ENCODE data around the gene SLC7A8.
"Not testable (repeated sequence)": the region's sequence is repeated elsewhere in the genome, so short reads cannot be mapped to it uniquely, and the experiment has no call there.

SLC7A8 gene

DNA sequence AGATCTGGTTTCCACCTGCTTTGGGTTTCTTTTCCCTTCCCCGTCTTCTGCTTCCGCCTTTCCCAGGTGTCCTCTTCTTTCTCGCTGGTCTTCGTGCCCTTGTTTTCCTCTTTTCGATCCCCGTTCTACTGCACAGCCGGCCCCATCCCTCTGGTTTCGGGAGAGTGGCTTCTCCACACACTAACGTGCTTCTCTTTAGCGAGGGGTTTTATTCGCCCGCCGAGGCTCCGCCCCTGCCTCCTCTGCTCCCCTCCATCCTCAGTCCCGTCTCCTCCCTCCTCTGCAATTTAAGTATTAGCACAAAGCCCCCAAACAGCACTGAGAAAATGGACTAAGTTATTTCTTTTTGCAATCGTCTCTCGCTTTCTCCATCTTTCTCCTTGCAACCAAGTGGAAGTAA lies at the start of gene SLC7A8:
Gene SLC7A8 (minus strand): TSS at position 182 of the 400 bp plus-strand sequence. CDS start 746 bp downstream, outside the sequence.
- DNase-seq = peak in 1 of 2 donors; percentile 11

DNA sequence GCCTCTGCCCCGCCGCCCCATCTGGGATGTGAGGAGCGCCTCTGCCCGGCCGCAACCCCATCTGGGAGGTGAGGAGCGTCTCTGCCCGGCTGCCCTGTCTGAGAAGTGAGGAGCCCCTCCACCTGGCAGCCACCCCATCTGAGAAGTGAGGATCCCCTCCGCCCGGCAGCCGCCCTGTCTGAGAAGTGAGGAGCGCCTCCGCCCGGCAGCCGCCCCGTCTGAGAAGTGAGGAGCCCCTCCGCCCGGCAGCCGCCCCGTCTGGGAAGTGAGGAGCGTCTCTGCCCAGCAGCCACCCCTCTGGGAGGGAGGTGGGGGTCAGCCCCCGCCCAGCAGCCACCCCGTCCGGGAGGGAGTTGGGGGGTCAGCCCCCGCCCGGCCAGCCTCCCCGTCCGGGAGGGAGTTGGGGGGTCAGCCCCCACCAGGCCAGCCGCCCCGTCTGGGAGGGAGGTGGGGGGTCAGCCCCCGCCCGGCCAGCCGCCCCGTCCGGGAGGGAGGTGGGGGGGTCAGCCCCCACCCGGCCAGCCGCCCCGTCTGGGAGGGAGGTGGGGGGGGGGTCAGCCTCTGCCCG lies 48.9 kb upstream of the SLC7A8 start:
- not testable (repeated sequence) for DNase-seq

GRCh38 chr14:23228812-23229211 lies 45.4 kb upstream of the SLC7A8 start:
- DNase-seq = no peak

- no peak for DNase-seq
These were observed 44.1 kb upstream of the SLC7A8 start for GRCh38 chr14:23227566-23227965.

DNA sequence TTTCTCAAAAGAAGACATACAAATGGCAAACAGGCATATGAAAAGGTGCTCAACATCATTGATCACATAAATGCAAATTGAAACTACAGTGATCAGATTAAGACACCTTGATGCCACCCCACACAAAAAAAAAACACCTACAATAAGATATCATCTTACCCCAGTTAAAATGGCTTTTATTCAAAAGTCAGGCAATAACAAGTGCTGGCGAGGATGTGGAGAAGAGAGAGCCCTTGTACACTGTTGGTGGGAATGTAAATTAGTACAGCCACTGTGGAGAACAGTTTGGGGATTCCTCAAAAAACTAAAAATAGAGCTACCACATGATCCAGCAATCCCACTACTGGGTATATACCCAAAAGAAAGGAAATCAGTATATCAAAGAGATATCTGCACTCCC lies 41.5 kb upstream of the SLC7A8 start:
- not testable (repeated sequence) for DNase-seq

GRCh38 chr14:23219075-23219474 lies 35.6 kb upstream of the SLC7A8 start:
- no peak for DNase-seq

DNA sequence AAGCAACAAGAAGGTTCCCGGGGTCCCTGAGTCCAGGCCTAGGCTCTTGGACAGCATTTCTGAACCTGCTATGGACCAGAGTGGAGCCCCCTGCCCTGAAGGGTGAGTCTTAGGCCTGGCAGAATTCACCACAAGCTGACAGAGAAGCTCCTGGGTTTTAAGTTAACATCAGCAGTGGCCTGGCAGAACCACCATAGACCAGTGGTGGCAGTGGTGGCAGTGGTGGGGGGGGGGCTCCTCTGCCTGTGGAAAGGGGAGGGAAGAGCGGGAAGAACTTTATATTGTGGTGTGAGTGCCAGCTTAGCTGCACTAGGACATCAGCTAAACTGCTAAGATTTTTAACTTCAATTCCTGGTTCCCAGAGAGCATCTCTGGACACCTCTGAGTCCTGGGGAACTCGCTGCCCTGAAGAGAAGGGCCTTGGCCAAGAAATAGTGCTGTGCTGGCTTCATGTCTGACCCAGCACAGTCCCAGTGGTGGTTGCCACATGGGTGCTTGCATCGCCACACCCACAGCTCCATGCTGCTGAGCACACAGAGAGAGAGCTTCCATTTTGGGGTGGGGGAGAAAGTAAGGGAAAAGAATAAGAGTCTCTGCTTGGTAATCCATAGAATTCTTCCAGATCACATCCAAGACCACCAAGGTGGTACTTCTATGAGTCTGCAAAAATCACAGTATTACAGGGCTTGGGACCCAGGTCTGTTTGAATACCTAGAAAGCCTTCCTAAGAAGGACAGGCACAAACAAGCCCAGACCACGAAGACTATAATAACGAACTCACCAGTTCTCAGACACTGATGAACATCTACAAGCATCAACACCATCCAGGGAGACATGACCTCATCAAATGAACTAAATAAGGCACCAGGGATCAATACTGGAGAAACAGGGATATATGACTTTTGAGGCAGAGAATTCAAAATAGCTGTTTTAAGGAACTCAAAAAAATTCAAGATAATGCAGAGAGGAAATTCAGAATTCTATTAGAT lies 33.9 kb upstream of the SLC7A8 start:
- no peak for DNase-seq

GRCh38 chr14:23215421-23215820 lies 32.0 kb upstream of the SLC7A8 start:
- DNase-seq = no peak

DNA sequence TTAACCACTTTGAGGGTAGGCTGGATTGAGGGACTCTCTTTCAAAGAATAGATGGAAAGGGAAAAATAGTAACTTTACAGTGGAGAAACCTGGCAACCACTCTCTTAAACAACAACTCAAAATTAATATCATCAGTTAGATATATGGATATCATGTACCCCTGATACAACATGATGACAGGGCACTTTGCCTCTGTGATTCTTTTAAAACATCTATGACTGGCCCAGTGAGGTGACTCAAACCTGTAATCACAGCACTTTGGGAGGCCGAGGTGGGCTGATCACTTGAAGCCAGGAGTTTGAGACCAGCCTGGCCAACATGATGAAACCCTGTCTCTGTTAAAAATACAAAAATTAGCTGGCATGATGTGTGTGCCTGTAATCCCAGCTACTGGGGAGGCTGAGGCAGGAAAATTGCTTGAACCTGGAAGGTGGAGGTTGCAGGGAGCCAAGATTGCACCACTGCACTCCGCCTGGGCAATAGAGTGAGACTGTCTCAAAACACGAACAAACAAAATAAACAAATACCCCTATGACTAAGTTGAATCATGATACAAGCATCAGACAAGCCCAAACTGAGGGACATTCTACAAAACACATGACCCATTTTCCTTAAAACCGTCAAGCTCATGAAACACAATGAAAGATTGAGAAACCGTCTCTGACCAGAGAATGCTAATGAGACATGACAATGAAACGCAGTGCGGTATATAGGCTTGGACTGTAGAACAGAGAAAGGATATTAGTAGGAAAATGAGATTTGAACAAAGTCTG lies 26.4 kb upstream of the SLC7A8 start:
- no peak for DNase-seq

- no peak for DNase-seq
These were observed 24.9 kb upstream of the SLC7A8 start for GRCh38 chr14:23208324-23208723.

DNA sequence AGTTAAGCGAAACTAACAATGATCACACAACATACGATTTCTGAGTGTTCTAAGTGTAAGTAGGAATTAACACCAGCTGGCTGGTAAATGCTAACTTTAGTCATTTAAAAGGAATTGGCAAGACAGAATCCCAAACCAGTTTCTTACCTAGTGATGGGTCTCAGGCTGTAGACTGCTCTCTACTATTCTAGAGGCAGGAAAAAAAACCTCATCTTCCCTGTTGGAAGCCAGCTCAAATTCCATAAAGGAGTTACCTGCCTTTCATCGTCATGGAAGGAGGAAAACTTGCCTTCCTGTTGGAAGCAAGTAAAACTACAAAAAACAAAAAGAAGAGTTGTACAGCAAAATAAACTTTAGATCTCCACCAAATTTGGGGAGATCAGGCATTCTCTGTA lies 23.7 kb upstream of the SLC7A8 start:
- DNase-seq = no peak

GRCh38 chr14:23206422-23207145 lies 23.1 kb upstream of the SLC7A8 start:
- no peak for DNase-seq

DNA sequence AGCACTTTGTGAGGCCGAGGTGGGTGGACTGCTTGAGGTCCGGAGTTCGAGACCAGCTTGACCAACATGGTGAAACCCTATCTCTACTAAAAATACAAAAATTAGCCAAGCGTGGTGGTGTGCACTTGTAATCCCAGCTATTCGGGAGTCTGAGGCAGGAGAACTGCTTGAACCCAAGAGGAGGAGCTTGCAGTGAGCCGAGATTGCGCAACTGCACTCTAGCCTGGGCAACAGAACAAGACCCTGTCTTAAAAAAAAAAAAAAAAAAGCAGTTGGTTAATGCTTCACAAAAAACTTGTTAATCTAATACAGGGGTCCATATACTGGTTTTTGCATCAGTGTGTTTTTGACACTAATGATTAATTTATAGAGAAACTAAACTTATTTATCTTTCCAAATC lies 18.5 kb upstream of the SLC7A8 start:
- DNase-seq = no peak

- DNase-seq = not testable (repeated sequence)
These were observed 15.7 kb upstream of the SLC7A8 start for GRCh38 chr14:23199141-23199540.

- DNase-seq = not testable (repeated sequence)
These were observed 13.0 kb upstream of the SLC7A8 start for GRCh38 chr14:23196487-23196886.

DNA sequence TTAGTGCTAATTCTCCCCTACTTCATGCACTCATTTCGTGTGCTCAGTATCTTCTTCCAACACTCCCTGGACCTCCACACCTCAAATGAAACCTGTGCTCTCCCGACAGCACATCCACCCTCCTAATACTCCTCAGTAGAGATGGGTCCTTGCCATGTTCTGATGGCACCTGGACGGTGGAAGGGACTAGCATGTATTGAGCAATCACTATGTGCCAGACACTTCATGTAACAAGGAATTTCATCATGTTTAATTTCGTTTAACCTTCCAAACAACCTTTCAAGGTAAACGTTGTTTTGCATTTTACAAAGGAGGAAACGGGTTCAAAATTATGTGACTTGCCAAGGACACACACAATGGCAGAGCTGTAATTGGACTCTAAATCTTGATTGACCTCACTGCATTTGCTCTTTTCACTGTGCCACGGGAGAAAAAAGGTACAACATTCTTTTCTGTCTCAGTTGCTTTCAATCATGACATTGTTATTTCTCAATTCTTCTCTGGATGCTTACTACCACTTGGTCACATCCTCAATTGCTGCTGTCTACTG lies 12.2 kb upstream of the SLC7A8 start:
- DNase-seq = no peak

DNA sequence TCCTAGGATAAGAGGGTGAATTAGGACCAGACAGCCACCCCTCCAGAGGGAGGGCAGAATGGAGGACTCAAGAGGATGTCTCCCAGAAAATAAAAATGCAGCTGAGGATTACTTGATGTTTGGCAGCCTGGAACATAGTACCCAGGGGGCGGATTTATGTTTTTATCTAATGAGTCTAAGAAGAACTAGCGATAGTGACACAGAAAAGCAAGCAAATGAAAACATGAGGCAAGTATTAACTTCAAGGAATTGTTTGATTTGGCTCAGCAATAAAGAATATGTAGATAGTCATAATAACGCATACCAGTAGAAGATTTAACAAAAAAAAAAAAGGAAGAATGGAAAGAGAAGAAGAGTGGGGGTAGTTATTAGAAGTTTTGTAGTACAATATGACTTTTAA lies 10.0 kb upstream of the SLC7A8 start:
- no peak for DNase-seq

DNA sequence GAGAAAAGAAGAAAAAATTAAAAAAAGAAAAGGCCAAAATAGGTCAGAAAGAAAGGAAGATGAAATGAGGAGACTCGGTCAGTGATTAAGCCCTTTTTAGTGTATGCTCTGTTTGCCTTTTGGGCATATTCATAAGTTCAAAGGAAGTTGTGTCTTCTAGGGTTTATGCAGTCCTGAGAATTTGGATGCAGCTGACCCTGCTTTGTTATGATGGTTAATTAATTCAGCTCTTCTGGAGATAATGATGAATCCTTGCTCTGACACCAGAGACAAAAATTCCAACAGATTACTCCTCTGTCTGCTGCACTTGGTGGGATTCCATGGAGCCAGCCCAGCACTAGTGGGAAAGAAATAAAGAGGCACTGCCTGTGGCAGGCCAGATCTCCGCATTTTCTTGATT lies 4.5 kb upstream of the SLC7A8 start:
- no peak for DNase-seq

GRCh38 chr14:23186913-23187654 lies 3.6 kb upstream of the SLC7A8 start:
- DNase-seq = peak; percentile 14 to 36

- DNase-seq = no peak
These were observed 1.6 kb upstream of the SLC7A8 start for GRCh38 chr14:23185063-23185462.

GRCh38 chr14:23183158-23183470 lies 346 bp downstream of the SLC7A8 start:
- DNase-seq = no peak

Data from CD4-positive, alpha-beta T cell treated with Interleukin-1 beta for 1 hour (primary cell).